ENCODE measurements around the gene HELB.
A peak's percentile ranks its signal among the peaks of the same experiment; 100 is the strongest.
"Not testable (repeated sequence)": the region's sequence is repeated elsewhere in the genome, so short reads cannot be mapped to it uniquely, and the experiment has no call there.

The HELB gene

DNA sequence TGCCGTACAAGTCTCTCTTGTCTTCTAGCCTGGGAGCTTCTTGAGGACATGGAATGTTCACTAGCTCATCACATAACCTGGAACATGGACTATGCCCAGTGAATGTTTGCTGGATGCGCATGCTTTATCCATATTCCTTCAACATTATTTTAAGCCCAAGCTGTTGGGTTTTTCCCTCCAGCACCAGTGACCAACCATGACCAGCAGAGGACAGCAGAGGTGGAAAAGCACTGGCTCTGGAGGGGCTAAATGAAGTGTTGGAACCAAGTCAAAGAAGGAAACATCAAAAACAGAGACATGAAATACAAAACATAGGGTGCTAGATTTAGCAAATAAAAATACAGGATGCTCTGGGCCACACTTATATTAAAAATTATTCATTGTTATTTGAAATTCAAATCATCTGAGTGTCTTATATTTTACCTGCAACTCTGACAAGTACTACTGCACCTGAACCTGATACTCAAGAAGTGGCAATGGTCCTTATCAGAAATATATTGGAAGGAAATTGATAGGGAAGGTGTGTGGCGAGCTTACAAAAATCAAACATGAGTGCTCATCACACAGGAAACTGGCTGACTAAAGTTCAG lies 23.1 kb upstream of the HELB start:
- Histone ChIP-seq H3K9me3 (ENCODE audit: control insufficient read depth, low read length) (no peaks in the 10 kb centered on the region), H3K27me3 (ENCODE audit: control insufficient read depth, insufficient read depth, low read length) (peaks cover 6% of the 10 kb centered on the region), H3K4me1 (ENCODE audit: control insufficient read depth, insufficient read depth, low read length) (no peaks in the 10 kb centered on the region), H3K9ac (ENCODE audit: low read length) (no peak overlapping the region), H3K4me3 (ENCODE audit: low read length) (no peak overlapping the region), H3K36me3 (ENCODE audit: control insufficient read depth, insufficient read depth, low read length) (no peaks in the 10 kb centered on the region)

GRCh38 chr12:66280561-66280960 lies 21.7 kb upstream of the HELB start:
- H3K27me3 ChIP-seq (ENCODE audit: control insufficient read depth, insufficient read depth, low read length): peaks cover 6% of the 10 kb centered on the region
- no peaks in the 10 kb centered on the region for H3K9me3 ChIP-seq (ENCODE audit: control insufficient read depth, low read length)
- H3K36me3 ChIP-seq (ENCODE audit: control insufficient read depth, insufficient read depth, low read length): no peaks in the 10 kb centered on the region
- no peaks in the 10 kb centered on the region for H3K4me1 ChIP-seq (ENCODE audit: control insufficient read depth, insufficient read depth, low read length)
- no peak overlapping the region for H3K9ac ChIP-seq (ENCODE audit: low read length)
- H3K4me3 ChIP-seq (ENCODE audit: low read length): no peak overlapping the region

DNA sequence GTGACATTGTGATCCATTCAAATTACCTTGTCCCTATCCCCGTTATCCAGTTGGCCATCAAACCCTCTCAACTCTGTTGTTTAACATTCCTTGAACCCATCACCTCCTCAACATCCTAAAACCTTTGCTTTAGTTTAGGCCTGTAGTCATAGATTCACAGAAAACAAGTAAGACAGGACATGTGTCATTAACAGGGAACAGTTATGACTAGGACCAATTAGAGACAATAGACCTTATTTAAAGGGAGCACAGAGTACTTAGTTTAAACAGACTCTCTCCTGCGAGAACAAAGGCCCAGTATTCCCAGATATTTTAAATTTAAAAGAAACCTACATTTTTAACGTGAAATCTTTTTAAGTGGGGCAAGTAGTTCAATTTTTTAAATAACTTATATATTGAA lies 20.0 kb upstream of the HELB start:
- Histone ChIP-seq H3K36me3 (ENCODE audit: control insufficient read depth, insufficient read depth, low read length) (no peaks in the 10 kb centered on the region), H3K4me1 (ENCODE audit: control insufficient read depth, insufficient read depth, low read length) (no peaks in the 10 kb centered on the region), H3K4me3 (ENCODE audit: low read length) (no peak overlapping the region), H3K27me3 (ENCODE audit: control insufficient read depth, insufficient read depth, low read length) (peaks cover 6% of the 10 kb centered on the region), H3K9me3 (ENCODE audit: control insufficient read depth, low read length) (no peaks in the 10 kb centered on the region), H3K9ac (ENCODE audit: low read length) (no peak overlapping the region)

GRCh38 chr12:66287275-66287674 lies 15.0 kb upstream of the HELB start:
- no peaks in the 10 kb centered on the region for H3K27me3 ChIP-seq (ENCODE audit: control insufficient read depth, insufficient read depth, low read length)
- H3K4me1 ChIP-seq (ENCODE audit: control insufficient read depth, insufficient read depth, low read length): no peaks in the 10 kb centered on the region
- no peak overlapping the region for H3K9ac ChIP-seq (ENCODE audit: low read length)
- H3K36me3 ChIP-seq (ENCODE audit: control insufficient read depth, insufficient read depth, low read length): no peaks in the 10 kb centered on the region
- H3K9me3 ChIP-seq (ENCODE audit: control insufficient read depth, low read length): no peaks in the 10 kb centered on the region
- H3K4me3 ChIP-seq (ENCODE audit: low read length): no peak overlapping the region

DNA sequence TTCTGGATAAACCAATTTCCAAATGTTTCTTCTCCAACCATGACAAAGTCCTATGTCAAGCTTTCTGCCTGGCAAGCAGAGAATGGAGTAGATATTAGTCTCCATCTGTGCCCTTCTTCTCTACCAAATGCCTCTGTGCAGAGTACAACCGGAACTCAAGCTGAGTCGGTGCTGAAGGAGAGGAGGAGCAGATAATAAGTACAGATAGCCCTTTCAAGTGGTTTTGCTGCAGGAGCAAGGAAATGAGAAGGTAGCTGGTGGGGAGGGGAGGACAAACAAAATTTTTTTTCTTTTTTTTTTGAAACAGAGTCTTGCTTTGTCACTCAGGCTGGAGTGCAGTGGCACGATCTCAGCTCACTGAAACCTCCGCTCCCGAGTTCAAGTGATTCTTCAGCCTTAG lies 14.2 kb upstream of the HELB start:
- Histone ChIP-seq H3K9me3 (ENCODE audit: control insufficient read depth, low read length) (no peaks in the 10 kb centered on the region), H3K36me3 (ENCODE audit: control insufficient read depth, insufficient read depth, low read length) (no peaks in the 10 kb centered on the region), H3K27me3 (ENCODE audit: control insufficient read depth, insufficient read depth, low read length) (no peaks in the 10 kb centered on the region), H3K9ac (ENCODE audit: low read length) (no peak overlapping the region), H3K4me3 (ENCODE audit: low read length) (no peak overlapping the region), H3K4me1 (ENCODE audit: control insufficient read depth, insufficient read depth, low read length) (no peaks in the 10 kb centered on the region)

DNA sequence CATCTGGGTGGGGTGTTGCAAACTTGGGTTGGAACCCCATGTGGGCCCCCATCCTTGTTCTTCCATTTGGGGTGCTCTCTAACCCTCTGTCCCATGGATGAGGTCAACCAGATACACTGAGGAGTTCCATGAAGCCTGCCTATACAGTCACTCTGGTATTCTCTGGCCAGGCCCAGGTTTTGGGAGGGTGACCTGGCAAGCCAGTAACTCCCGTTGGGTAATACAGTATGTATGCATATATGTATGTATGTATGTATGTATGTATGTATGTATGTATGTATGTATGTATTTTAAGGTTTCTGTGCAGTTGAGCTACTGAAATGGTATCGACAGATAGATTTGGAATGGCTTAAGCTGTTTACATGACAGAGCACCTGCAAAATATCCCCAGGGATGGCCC lies 12.8 kb upstream of the HELB start:
- Histone ChIP-seq H3K4me1 (ENCODE audit: control insufficient read depth, insufficient read depth, low read length) (no peaks in the 10 kb centered on the region), H3K9ac (ENCODE audit: low read length) (no peak overlapping the region), H3K36me3 (ENCODE audit: control insufficient read depth, insufficient read depth, low read length) (no peaks in the 10 kb centered on the region), H3K9me3 (ENCODE audit: control insufficient read depth, low read length) (no peaks in the 10 kb centered on the region), H3K27me3 (ENCODE audit: control insufficient read depth, insufficient read depth, low read length) (no peaks in the 10 kb centered on the region), H3K4me3 (ENCODE audit: low read length) (no peak overlapping the region)

GRCh38 chr12:66290716-66291200 lies 11.5 kb upstream of the HELB start:
- no peaks in the 10 kb centered on the region for H3K9me3 ChIP-seq (ENCODE audit: control insufficient read depth, low read length)
- no peaks in the 10 kb centered on the region for H3K4me1 ChIP-seq (ENCODE audit: control insufficient read depth, insufficient read depth, low read length)
- no peaks in the 10 kb centered on the region for H3K36me3 ChIP-seq (ENCODE audit: control insufficient read depth, insufficient read depth, low read length)
- H3K4me3 ChIP-seq (ENCODE audit: low read length): no peak overlapping the region
- H3K27me3 ChIP-seq (ENCODE audit: control insufficient read depth, insufficient read depth, low read length): no peaks in the 10 kb centered on the region
- H3K9ac ChIP-seq (ENCODE audit: low read length): no peak overlapping the region

- no peak overlapping the region for H3K9ac ChIP-seq (ENCODE audit: low read length)
- H3K4me3 ChIP-seq (ENCODE audit: low read length): no peak overlapping the region
- H3K27me3 ChIP-seq (ENCODE audit: control insufficient read depth, insufficient read depth, low read length): no peaks in the 10 kb centered on the region
- H3K4me1 ChIP-seq (ENCODE audit: control insufficient read depth, insufficient read depth, low read length): no peaks in the 10 kb centered on the region
- no peaks in the 10 kb centered on the region for H3K9me3 ChIP-seq (ENCODE audit: control insufficient read depth, low read length)
- no peaks in the 10 kb centered on the region for H3K36me3 ChIP-seq (ENCODE audit: control insufficient read depth, insufficient read depth, low read length)
These were observed 6.1 kb upstream of the HELB start for GRCh38 chr12:66296176-66296683.

DNA sequence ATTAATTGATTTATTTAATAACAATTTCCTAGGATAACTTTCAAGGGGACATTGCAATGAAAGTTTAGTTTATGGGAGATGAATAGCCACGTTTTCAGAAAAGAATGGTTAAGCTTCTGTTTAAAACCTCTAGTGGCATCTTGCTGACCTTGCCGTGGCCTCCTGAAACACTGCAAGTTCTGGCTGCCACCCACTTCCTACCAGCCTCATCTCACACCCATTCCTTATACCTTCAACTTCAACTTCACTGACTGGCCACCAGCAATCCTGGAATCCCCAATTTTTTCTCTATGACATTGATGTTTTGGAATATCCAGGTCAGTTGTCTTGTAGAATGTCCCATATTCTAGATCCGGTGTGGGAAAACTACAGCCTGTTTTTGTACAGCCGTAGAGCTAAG lies 5.2 kb upstream of the HELB start:
- H3K27me3 ChIP-seq (ENCODE audit: control insufficient read depth, insufficient read depth, low read length): no peaks in the 10 kb centered on the region
- H3K9me3 ChIP-seq (ENCODE audit: control insufficient read depth, low read length): no peaks in the 10 kb centered on the region
- H3K36me3 ChIP-seq (ENCODE audit: control insufficient read depth, insufficient read depth, low read length): no peaks in the 10 kb centered on the region
- no peak overlapping the region for H3K9ac ChIP-seq (ENCODE audit: low read length)
- no peak overlapping the region for H3K4me3 ChIP-seq (ENCODE audit: low read length)
- no peaks in the 10 kb centered on the region for H3K4me1 ChIP-seq (ENCODE audit: control insufficient read depth, insufficient read depth, low read length)

GRCh38 chr12:66297923-66298322 lies 4.4 kb upstream of the HELB start:
- Histone ChIP-seq H3K9ac (ENCODE audit: low read length) (no peak overlapping the region), H3K4me1 (ENCODE audit: control insufficient read depth, insufficient read depth, low read length) (no peaks in the 10 kb centered on the region), H3K4me3 (ENCODE audit: low read length) (no peak overlapping the region), H3K27me3 (ENCODE audit: control insufficient read depth, insufficient read depth, low read length) (no peaks in the 10 kb centered on the region), H3K36me3 (ENCODE audit: control insufficient read depth, insufficient read depth, low read length) (no peaks in the 10 kb centered on the region), H3K9me3 (ENCODE audit: control insufficient read depth, low read length) (no peaks in the 10 kb centered on the region)

DNA sequence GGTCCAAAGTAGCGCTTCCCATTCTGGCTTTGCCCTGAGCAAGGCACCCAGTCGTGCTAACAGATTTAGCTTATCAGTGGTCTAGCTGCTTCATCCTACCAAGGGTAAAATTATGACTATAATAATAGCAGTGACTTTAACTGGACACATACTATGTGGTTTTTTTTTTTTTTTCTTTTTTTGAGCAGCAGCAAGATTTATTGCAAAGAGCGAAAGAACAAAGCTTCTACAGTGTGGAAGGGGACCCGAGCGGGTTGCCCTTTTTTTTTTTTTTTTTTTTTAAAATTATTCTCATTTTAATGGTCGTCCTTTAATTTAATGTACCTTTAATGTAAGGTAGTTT lies 505 bp downstream of the HELB start:
- H3K27me3 ChIP-seq (ENCODE audit: control insufficient read depth, insufficient read depth, low read length): no peaks in the 10 kb centered on the region
- no peaks in the 10 kb centered on the region for H3K36me3 ChIP-seq (ENCODE audit: control insufficient read depth, insufficient read depth, low read length)
- peak overlapping the region; percentile 79 for H3K9ac ChIP-seq (ENCODE audit: low read length)
- H3K9me3 ChIP-seq (ENCODE audit: control insufficient read depth, low read length): no peaks in the 10 kb centered on the region
- peaks cover 12% of the 10 kb centered on the region for H3K4me1 ChIP-seq (ENCODE audit: control insufficient read depth, insufficient read depth, low read length)
- peak overlapping the region; percentile 60 for H3K4me3 ChIP-seq (ENCODE audit: low read length)

DNA sequence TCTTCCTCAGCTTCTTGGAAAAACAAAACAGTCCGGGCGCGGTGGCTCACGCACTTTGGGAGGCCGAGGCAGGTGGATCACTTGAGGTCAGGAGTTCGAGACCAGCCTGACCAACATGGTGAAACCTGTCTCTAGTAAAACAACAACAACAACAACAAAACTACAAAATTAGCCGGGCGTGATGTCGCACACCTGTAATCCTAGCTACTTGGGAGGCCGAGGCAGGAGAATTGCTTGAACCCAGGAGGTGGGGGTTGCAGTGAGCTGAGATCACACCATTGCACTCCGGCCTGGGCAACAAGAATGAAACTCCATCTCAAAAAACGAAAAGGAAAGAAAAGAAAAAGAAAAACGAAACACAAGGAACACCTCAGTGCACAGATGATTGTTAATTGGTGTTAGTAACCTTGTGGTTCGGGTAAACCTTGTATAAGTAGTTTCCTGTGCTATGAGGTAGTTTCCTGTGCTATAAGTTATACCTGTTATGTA lies 1.1 kb downstream of the HELB start:
- H3K9me3 ChIP-seq (ENCODE audit: control insufficient read depth, low read length); H3K27me3 ChIP-seq (ENCODE audit: control insufficient read depth, insufficient read depth, low read length); H3K36me3 ChIP-seq (ENCODE audit: control insufficient read depth, insufficient read depth, low read length): not testable (repeated sequence)
- Histone ChIP-seq H3K9ac (ENCODE audit: low read length) (peak overlapping the region; percentile 79), H3K4me3 (ENCODE audit: low read length) (peak overlapping the region; percentile 60), H3K4me1 (ENCODE audit: control insufficient read depth, insufficient read depth, low read length) (peaks cover 12% of the 10 kb centered on the region)

Measured in mucosa of stomach (tissue), 1 donor.